Stimulated activated naive CD8-positive, alpha-beta T cell treated with anti-CD3 and anti-CD28 coated beads, Interleukin-15, amount 100 ng/mL, for 72 hours (primary cell): Measurements from ENCODE around the gene PRSS36.
"Not testable (repeated sequence)": the region's sequence is repeated elsewhere in the genome, so short reads cannot be mapped to it uniquely, and the experiment has no call there.

Source experiments
- ATAC-seq: fragments of 150-1000 bp; cut with Tn5 transposase; 2 replicates; pipeline ENCODE4 v1.10.0; 2021; ENCODE audit warnings: mild to moderate bottlenecking, moderate library complexity
- DNase-seq, 2 donors: peaks; one replicate each; pipeline ENCODE4 v3.0.0; 2021 to 2022
- H3K27ac Mint-ChIP-seq, 2 donors: one replicate each; pipeline ENCODE4 v1.8.0; 2022; ENCODE audit warnings: mild to moderate bottlenecking in 2 of 2, mixed read lengths in 2 of 2, moderate library complexity in 2 of 2
- H3K27me3 Mint-ChIP-seq: one replicate; pipeline ENCODE4 v1.8.0; 2022; ENCODE audit warnings: mixed read lengths
- H3K4me1 Mint-ChIP-seq: one replicate; pipeline ENCODE4 v1.8.0; 2022; ENCODE audit warnings: mild to moderate bottlenecking, mixed read lengths
- H3K4me3 Mint-ChIP-seq, 2 donors: one replicate each; pipeline ENCODE4 v1.8.0; 2022; ENCODE audit warnings: mild to moderate bottlenecking in 2 of 2, mixed read lengths in 2 of 2, moderate library complexity in 1 of 2
- H3K9me3 Mint-ChIP-seq, 2 donors: one replicate each; pipeline ENCODE4 v1.8.0; 2022; ENCODE audit warnings: mixed read lengths in 2 of 2

PRSS36 gene

DNA sequence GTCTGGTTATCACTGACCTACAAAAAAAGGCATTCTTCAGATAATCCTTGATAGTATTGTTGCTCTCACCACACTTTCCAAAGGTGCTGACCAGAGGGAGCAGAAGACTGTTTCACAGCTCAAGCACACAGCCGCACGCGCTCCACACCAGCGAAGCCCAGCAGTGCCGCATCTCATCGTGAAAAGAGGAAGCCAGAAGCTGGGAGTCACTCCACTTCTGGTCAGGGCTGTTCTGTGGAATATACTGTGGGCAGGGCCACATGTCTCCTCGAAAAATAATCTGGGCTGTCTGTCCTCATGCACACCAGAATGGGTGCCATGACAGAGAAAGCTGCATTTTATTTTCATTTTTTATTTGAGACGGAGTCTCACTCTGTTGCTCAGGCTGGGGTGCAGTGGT is 7.3 kb upstream of the PRSS36 start:
- peak overlapping the region; percentile 64 to 66 for H3K4me3 Mint-ChIP-seq
- peaks cover 10% of the 10 kb centered on the region for H3K4me1 Mint-ChIP-seq
- no peak for DNase-seq
- no peak for ATAC-seq
- no peaks in the 10 kb centered on the region for H3K27me3 Mint-ChIP-seq
- peak overlapping the region in 1 of 2 donors; percentile 52 for H3K27ac Mint-ChIP-seq
- no peaks in the 10 kb centered on the region for H3K9me3 Mint-ChIP-seq

DNA sequence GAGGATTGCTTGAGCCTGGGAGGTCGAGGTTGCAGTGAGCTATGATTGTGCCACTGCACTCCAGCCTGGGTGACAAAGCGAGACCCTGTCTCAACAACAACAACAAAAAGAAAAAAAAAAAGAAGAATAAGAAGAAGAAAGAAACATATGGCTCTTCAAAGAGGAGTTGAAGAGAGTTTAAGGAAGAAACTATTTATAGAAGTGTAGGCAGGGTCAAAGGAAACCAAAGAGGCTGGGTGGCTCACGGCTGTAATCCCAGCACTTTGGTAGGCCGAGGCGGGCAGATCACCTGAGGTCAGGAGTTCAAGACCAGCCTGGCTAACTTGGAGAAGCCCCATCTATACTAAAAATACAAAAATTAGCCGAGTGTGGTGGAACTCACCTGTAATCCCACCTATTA is 1.1 kb upstream of the PRSS36 start:
- ATAC-seq, DNase-seq, H3K27ac Mint-ChIP-seq, H3K27me3 Mint-ChIP-seq, H3K4me3 Mint-ChIP-seq, H3K4me1 Mint-ChIP-seq, H3K9me3 Mint-ChIP-seq: not testable (repeated sequence)

DNA sequence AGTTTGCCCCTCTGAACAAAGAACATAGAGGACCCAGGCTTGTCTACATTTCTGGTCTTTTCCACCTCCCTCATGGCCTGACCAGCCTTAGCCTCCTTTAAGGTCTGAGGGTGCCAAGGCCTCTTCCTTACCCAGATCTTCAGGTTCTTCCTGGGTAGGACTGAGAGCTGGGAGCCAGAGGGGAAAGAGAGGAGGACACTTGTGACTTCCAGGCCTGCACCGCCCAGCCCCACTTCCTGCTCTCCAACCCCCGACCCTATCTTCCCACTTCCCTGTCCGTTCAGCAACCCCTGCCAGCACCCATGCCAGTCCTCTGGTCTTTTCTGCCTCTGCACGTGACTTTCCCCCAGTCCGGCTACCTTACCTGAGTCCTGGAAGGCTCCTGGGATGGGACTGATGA is 534 bp downstream of the PRSS36 start:
- H3K4me1 Mint-ChIP-seq, result no peaks in the 10 kb centered on the region
- H3K9me3 Mint-ChIP-seq, result no peaks in the 10 kb centered on the region
- DNase-seq, result no peak
- no peak for ATAC-seq
- H3K27ac Mint-ChIP-seq, result no peak overlapping the region
- H3K4me3 Mint-ChIP-seq, result no peak overlapping the region
- peaks cover 8% of the 10 kb centered on the region for H3K27me3 Mint-ChIP-seq

DNA sequence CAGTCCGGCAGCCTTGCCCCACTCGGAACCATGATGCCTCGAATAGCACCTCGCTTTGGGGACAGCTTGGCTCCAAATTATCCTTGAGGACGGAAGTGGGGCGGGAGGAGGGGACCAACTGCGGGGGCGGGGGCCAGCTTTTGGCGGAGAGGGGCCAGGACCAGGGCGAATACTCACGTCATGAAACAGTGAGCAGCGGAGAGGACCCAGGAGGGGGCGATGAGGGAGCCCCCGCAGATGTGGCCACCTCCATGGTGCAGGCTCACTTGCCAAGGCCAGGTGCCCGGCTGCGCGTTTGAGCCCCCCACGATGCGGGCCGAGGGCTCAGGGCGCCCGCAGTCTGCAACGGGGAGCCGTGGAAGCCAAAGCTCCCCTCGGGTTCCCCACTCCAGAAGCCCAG is 970 bp downstream of the PRSS36 start:
- DNase-seq, result no peak
- Mint-ChIP-seq H3K9me3 (no peaks in the 10 kb centered on the region), H3K4me3 (no peak overlapping the region), H3K27me3 (peaks cover 8% of the 10 kb centered on the region), H3K4me1 (no peaks in the 10 kb centered on the region), H3K27ac (no peak overlapping the region)
- peak; percentile 39 for ATAC-seq

DNA sequence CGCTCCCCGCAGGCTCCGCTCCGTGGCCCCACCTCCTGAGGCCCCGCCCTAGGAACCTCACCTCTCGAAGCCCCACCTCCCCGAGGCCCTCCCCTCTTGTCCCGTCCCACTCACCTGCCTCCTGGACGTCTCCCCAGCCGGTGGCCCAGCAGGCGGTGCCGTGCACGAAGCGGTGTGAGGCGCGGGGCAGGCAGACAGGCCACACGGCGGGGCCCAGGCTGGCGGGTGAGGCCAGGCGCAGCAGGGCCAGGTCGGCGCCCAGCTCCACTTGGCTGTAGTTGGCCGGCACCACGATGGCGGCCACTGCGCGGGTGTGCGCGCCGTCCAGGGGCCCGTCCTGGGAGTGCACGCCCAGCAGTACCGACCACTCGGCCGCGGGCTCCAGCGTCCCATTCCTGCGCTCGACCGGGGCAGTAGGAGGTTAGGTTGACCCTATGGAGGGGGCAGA is 1.6 kb downstream of the PRSS36 start:
- peak; percentile 47 for ATAC-seq

DNA sequence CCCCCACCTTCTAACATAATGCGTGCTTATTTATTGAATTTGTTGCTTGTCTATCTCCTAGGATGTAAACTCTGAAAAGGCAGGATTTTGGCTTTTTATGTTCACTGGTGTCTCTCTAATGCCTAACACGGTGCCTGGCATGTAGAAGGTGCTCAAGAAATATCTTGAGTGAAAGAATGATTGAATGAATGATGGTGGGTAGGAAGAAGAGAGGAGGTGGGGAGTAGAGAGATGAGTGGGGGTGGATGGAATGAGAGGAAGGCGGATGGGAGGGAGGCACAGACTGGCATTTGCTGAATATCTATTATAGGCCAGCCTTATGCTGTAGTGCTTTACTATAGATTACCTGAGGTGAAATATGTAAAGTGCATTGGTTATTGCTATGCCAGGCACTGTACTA is 2.3 kb downstream of the PRSS36 start:
- H3K27ac Mint-ChIP-seq, result no peak overlapping the region
- H3K9me3 Mint-ChIP-seq, result no peaks in the 10 kb centered on the region
- H3K4me3 Mint-ChIP-seq, result no peak overlapping the region
- peaks cover 8% of the 10 kb centered on the region for H3K27me3 Mint-ChIP-seq
- no peak for DNase-seq
- peaks cover 6% of the 10 kb centered on the region for H3K4me1 Mint-ChIP-seq
- no peak for ATAC-seq

More for the DNA sequence above, 1.6 kb downstream of the PRSS36 start:
- Mint-ChIP-seq H3K27ac (no peak overlapping the region), H3K9me3 (no peaks in the 10 kb centered on the region), H3K4me1 (peaks cover 4% of the 10 kb centered on the region), H3K4me3 (no peak overlapping the region), H3K27me3 (peaks cover 8% of the 10 kb centered on the region)
- DNase-seq, result no peak

DNA sequence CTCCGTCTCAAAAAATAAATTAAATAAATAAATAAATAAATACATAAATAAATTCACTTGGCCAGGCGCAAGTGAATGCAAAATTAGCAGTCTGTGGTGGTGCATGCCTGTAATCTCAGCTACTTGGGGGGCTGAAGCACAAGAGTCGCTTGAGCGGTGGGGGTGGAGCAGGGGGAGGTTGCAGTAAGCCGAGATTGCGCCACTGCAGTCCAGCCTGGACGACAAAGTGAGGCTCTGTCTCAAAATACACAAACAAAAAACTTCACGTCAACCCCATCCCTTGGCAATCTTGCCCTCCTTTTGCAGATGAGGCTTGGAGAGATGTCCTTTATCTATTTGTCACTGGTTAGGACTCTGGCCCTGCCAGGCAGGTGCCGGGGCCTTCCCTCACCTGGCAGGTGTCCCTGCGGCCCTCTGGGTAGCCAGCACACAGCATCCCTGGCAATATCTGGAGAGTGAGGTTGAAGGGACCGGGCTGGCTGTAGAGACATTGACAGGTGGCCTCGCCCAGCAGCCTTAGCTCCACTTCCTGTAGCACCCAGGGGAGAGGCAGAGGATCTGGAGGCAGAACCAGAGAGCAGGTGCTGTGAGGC is 4.4 kb downstream of the PRSS36 start:
- H3K4me1 Mint-ChIP-seq, result peaks cover 21% of the 10 kb centered on the region
- no peak overlapping the region for H3K27ac Mint-ChIP-seq
- no peak for ATAC-seq
- DNase-seq, result no peak
- peaks cover 8% of the 10 kb centered on the region for H3K27me3 Mint-ChIP-seq
- H3K9me3 Mint-ChIP-seq, result no peaks in the 10 kb centered on the region
- no peak overlapping the region for H3K4me3 Mint-ChIP-seq

DNA sequence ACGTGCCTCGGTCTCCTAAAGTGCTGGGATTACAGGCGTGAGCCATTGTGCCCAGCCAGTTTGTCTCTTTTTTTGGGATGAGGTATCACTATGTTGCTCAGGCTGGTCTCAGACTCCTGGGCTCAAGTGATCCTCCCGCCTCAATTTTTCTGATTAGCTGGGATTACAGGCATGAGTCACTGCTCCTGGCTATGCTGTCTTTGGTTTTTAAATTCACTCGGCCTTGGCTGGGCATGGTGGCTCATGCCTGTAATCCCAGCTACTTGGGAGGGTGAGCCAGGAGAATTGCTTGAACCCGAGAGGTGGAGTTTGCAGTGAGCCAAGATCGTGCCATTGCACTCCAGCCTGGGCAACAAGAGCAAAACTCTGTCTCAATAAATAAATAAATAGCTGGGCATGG is 5.4 kb downstream of the PRSS36 start:
- not testable (repeated sequence) for H3K27me3 Mint-ChIP-seq, ATAC-seq, DNase-seq, H3K27ac Mint-ChIP-seq, H3K4me3 Mint-ChIP-seq, H3K9me3 Mint-ChIP-seq
- peaks cover 21% of the 10 kb centered on the region for H3K4me1 Mint-ChIP-seq

DNA sequence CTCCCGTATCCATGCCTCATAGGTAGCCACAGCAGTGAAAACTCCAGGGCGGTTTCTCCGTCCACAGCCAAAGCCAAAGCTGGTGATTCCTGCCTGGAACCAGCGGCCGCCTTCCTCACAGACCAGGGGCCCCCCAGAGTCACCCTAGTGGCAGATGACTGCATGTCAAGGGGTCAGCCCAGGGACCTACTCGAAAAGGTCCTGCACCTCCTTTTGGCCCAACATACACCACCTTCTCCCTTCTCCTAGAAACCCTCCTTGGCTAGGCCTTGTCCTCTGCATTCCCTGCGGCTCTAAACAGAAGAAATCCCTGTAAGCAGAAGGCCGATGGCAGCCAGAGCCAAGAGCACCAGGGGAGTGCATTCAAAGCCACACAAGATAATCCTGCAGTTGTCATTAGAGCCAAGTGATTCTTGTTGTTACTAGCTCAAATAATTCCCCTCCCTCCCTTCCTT is 6.1 kb downstream of the PRSS36 start:
- H3K27me3 Mint-ChIP-seq, result no peaks in the 10 kb centered on the region
- no peak for ATAC-seq
- H3K4me1 Mint-ChIP-seq, result peaks cover 21% of the 10 kb centered on the region

DNA sequence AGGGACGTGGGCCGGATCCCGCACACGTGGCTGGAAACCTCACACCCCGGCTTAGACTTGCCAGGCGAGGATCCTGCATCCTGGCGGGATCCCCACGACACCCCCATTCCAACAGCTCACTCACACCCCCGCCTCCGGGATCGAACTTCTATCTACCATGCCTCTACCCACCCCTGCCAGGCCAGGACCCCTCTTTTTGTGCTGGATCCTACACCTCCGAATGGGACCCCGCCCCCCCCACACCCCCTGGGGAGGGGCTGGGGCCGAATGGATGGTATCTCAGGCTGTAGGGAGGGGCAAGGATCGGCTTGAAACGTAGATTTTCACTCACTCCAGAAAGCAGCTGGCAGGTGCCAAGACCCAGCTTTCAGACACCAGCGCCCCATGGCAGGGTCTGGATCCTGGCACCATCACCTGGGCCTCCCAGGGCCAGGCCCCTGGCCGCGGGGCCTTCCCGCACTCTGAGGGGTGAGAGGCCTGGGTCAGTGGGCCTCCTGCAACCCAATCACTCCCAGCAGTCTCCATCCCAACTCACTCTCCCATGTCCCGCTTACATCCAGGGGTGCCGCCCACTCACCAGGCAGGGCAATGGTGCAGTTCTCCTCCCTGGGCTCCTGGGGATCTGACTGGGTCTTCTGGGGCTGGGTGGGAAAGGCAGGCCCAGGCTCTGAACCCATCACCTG is 6.7 kb downstream of the PRSS36 start:
- no peak for DNase-seq
- ATAC-seq, result no peak
- peak overlapping the region; percentile 55 to 68 for H3K4me3 Mint-ChIP-seq
- H3K9me3 Mint-ChIP-seq, result no peaks in the 10 kb centered on the region
- peak overlapping the region in 1 of 2 donors; percentile 35 for H3K27ac Mint-ChIP-seq
- H3K4me1 Mint-ChIP-seq, result peaks cover 21% of the 10 kb centered on the region
- no peaks in the 10 kb centered on the region for H3K27me3 Mint-ChIP-seq

More for the DNA sequence above, 6.1 kb downstream of the PRSS36 start:
- H3K4me3 Mint-ChIP-seq, result peak overlapping the region; percentile 55 to 68
- DNase-seq, result no peak
- no peaks in the 10 kb centered on the region for H3K9me3 Mint-ChIP-seq
- H3K27ac Mint-ChIP-seq, result peak overlapping the region in 1 of 2 donors; percentile 35

DNA sequence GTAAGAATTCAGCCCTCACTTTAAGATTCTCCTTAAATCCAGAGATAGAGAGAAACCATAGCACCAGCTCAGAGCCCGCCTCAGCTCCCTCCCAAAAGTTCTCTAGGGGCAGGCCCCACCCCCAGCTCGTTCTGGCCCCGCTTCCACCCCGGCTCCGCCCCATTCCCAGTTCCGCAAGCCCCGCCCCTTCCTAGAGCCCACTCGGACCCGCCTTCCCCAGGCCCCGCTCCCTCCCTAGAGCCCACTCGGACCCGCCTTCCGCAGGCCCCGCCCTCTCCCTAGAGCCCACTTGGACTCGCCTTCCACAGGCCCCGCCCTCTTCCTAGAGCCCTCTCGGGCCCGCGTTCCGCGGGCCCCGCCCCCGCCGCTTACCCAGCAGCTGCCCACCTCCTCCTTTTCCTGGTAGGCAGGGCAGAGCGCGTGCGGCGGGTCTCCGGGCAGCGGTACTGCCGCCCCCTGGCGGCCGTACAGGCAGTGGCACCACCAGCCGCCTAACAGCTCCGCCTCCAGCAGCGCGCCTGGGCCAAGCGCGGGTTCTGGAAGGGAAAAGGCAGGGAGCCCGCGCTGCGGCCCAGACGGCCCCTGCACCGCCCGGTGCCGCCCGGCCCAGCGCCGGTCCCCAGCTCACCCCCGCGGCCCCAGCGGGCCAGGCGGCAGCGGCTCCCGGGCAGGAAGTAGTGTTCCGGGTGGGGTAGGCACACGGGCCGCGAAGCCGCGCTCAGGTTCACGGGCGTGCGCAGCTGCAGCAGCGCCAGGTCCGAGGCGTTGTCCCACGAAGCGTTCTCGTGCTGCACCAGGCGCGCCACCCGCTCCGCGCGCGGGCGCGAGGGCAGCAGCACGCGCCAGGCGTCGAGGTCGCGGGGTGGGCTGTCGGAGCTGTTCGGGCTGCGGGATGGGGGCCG is 7.5 kb downstream of the PRSS36 start:
- Mint-ChIP-seq H3K9me3 (no peaks in the 10 kb centered on the region), H3K27ac (peak overlapping the region in 1 of 2 donors; percentile 62), H3K4me1 (peaks cover 21% of the 10 kb centered on the region), H3K27me3 (no peaks in the 10 kb centered on the region), H3K4me3 (peak overlapping the region; percentile 76 to 78)
- DNase-seq (peak; percentile 99 to 100), ATAC-seq (peak; percentile 89)

DNA sequence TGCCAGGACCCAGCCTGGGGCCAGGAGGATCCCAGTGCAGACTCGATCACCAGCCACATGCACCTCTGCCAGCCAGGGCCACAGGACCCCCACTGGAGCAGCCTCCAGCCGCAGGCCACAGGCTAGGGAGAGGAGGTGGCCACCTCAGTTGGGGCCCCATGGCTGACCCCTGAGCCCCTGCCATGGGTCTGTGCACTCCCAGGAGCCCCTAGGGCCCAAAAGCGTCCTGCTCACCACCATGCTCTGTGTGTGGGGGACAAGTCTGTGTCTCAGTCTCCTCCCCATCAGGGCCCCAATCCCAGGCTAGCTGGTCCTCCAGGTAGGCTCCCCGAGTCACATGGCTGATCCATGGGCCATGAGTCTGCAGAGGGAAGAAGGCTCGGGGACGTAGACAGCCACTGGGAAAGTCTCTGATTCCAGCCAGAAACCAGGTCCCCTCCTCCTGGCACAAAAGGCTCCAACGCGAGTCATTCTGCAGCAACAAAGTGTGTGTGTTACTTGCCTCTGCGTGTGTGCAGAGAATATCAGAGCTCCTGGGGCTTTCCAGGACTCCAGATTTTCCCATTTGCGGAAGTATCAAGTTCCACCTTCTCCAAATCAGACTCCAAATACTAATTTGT is 8.3 kb downstream of the PRSS36 start:
- Mint-ChIP-seq H3K27me3 (no peaks in the 10 kb centered on the region), H3K4me1 (peaks cover 21% of the 10 kb centered on the region), H3K27ac (peak overlapping the region in 1 of 2 donors; percentile 62), H3K4me3 (peak overlapping the region; percentile 76 to 78), H3K9me3 (no peaks in the 10 kb centered on the region)
- peak in 1 of 2 donors; percentile 25 for DNase-seq
- ATAC-seq, result no peak

DNA sequence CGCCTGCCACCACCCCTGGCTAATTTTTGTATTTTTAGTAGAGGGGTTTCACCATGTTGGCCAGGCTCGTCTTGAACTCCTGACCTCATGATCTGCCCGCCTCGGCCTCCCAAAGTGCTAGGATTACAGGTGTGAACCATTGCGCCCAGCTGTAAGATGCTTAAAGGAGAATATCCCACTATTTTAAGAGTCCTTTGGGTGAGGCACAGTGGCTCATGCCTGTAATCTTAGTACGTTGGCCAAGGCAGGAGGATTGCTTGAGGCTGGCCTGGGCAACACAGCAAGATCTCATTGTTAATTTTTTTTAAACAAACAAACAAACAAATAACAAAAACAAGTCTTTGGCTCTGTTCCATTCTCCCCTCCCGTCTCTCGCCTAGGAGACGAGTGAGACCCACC is 8.8 kb downstream of the PRSS36 start:
- H3K27me3 Mint-ChIP-seq, H3K9me3 Mint-ChIP-seq, H3K27ac Mint-ChIP-seq, DNase-seq, ATAC-seq: not testable (repeated sequence)
- peak overlapping the region in 1 of 2 donors; percentile 76 for H3K4me3 Mint-ChIP-seq
- peaks cover 21% of the 10 kb centered on the region for H3K4me1 Mint-ChIP-seq

DNA sequence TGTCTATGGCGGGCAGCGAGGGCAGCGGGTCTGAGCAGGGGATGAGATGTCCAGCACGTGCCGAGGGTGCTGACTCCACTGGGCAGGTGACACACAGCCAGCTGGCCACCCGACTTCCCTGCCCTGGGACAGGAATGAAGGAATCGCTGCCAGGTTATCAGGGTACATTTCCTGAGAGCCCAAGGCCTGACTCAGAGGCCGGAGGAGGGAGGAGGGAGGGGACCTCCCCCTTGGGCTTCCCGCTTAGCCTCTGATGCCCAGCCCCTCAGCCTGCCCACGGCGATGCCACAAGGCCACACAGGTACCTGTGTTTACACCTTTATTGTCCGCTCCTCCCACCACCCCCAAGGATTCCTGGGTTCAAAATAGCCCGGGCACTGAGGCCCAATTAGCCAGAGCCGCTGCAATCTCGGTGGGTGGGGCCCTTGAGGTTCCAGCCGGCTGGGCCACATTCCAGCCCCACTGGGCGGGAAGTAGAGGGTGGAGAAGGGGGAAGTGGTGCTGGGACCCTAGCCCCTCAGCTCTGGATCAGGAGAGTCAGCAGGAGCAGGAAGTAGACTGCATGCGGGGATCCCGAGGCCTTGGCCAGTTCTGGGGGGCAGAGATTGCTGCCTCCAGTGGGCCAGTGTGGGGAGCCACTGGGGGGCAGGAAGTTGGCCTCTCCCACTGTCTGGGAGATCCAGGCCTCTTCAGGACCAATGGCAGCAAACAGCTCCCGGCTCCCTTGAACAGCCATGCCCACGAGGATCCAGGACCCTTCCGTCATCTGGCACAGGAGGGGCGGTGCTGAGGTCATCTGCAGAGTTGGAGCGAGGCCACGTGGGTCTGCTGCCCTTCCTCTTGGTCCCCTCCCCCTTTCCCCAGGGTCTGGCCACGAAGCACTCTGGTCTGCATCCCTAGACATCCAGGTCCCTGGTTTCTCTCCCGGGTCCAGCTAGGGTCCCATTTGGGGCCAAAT is 11.0 kb downstream of the PRSS36 start:
- no peak overlapping the region for H3K27ac Mint-ChIP-seq
- no peak for ATAC-seq
- H3K27me3 Mint-ChIP-seq, result no peaks in the 10 kb centered on the region
- no peaks in the 10 kb centered on the region for H3K9me3 Mint-ChIP-seq
- peaks cover 21% of the 10 kb centered on the region for H3K4me1 Mint-ChIP-seq
- no peak for DNase-seq
- H3K4me3 Mint-ChIP-seq, result no peak overlapping the region
